HFF-Myc (cell line): Measurements from ENCODE around the gene GBA2.

ENCODE experiments used
- DNase-seq: peaks from one replicate; pipeline ENCODE4 v3.0.0-alpha.2; 2011; ENCODE audit warnings: low read depth; ENCODE audit errors: extremely low read depth
- H3K4me3 ChIP-seq: replicated peaks from 2 replicates; pipeline ENCODE4 v1.5.1; 2011; ENCODE audit warnings: low read depth, mild to moderate bottlenecking, control low read depth, low read length
- CTCF ChIP-seq: IDR thresholded peaks from 2 replicates; pipeline ENCODE4 v1.5.1; 2012; ENCODE audit warnings: mild to moderate bottlenecking, low read depth, low read length, control low read depth; ENCODE audit errors: missing control alignments

The GBA2 gene

GRCh38 chr9:35734096-35734495, 14.9 kb downstream of the GBA2 start:
- TF ChIP-seq CTCF, result no peak
- no peak overlapping the region for H3K4me3 ChIP-seq
- no peak for DNase-seq

- no peak for DNase-seq
- no peak for TF ChIP-seq CTCF
- peak overlapping the region; percentile 83 for H3K4me3 ChIP-seq
Observed at GRCh38 chr9:35732800-35733541, 16.1 kb downstream of the GBA2 start.

- peak; percentile 96 for DNase-seq
- TF ChIP-seq CTCF, result no peak
Observed at GRCh38 chr9:35732185-35732799, 16.7 kb downstream of the GBA2 start, which contains the start of the genes CREB3 and TLN1. TSS of gene CREB3 (plus strand) at chr9:35732666. CDS start at chr9:35732773, 107 bp downstream. TSS of gene TLN1 (minus strand) at chr9:35732195. CDS start at chr9:35725694, 6,501 bp downstream.

GRCh38 chr9:35731415-35732184, 17.4 kb downstream of the GBA2 start:
- DNase-seq, result no peak
- peak overlapping the region; percentile 83 for H3K4me3 ChIP-seq
- no peak for TF ChIP-seq CTCF

More at GRCh38 chr9:35732185-35732799, 16.7 kb downstream of the GBA2 start, which contains the start of the genes CREB3 and TLN1:
- peak within 1 kb of the TSS; percentile 83 for H3K4me3 ChIP-seq

GRCh38 chr9:35730486-35730854, 18.6 kb downstream of the GBA2 start:
- peak overlapping the region; percentile 83 for H3K4me3 ChIP-seq
- TF ChIP-seq CTCF, result no peak
- no peak for DNase-seq

- peak overlapping the region; percentile 83 for H3K4me3 ChIP-seq
- peak; percentile 66 for TF ChIP-seq CTCF
- DNase-seq, result peak; percentile 71
Observed at GRCh38 chr9:35729700-35730485, 19.1 kb downstream of the GBA2 start.
